Stimulated activated CD8-positive, alpha-beta memory T cell treated with anti-CD3 and anti-CD28 coated beads, Interleukin-12 subunit alpha, Interleukin-12 subunit beta, amount 100 ng/mL, for 24 hours (primary cell): ENCODE measurements around the gene DNAJC1.

Experiments
- DNase-seq: peaks from one replicate; pipeline ENCODE4 v3.0.0-alpha.2; 2020; ENCODE audit errors: extremely low read depth

Gene DNAJC1

GRCh38 chr10:22010539-22010938 is 7.0 kb upstream of the DNAJC1 start:
- no peak for DNase-seq

GRCh38 chr10:22006379-22006884 is 2.9 kb upstream of the DNAJC1 start:
- DNase-seq = no peak

GRCh38 chr10:22005763-22006162 is 2.2 kb upstream of the DNAJC1 start:
- DNase-seq = no peak

- no peak for DNase-seq
Measured at GRCh38 chr10:22003964-22004281, 393 bp upstream of the DNAJC1 start.

- DNase-seq = peak; percentile 5
Measured at GRCh38 chr10:22002591-22003176, 846 bp downstream of the DNAJC1 start.

GRCh38 chr10:21995557-21995956 is 8.0 kb downstream of the DNAJC1 start:
- no peak for DNase-seq

- DNase-seq = no peak
Measured at GRCh38 chr10:21993360-21994001, 10.0 kb downstream of the DNAJC1 start.

GRCh38 chr10:21991785-21992184 is 11.7 kb downstream of the DNAJC1 start:
- no peak for DNase-seq

GRCh38 chr10:21990449-21990848 is 13.1 kb downstream of the DNAJC1 start:
- no peak for DNase-seq

GRCh38 chr10:21989453-21990154 is 13.9 kb downstream of the DNAJC1 start:
- no peak for DNase-seq

- DNase-seq = no peak
Measured at GRCh38 chr10:21985541-21985940, 18.0 kb downstream of the DNAJC1 start.

GRCh38 chr10:21981118-21981517 is 22.4 kb downstream of the DNAJC1 start:
- no peak for DNase-seq

- no peak for DNase-seq
Measured at GRCh38 chr10:21980691-21981090, 22.8 kb downstream of the DNAJC1 start.

- no peak for DNase-seq
Measured at GRCh38 chr10:21978191-21978862, 25.2 kb downstream of the DNAJC1 start.

GRCh38 chr10:21976739-21977138 is 26.8 kb downstream of the DNAJC1 start:
- DNase-seq = no peak

- no peak for DNase-seq
Measured at GRCh38 chr10:21976280-21976679, 27.2 kb downstream of the DNAJC1 start.

GRCh38 chr10:21975378-21975990 is 28.0 kb downstream of the DNAJC1 start:
- DNase-seq = no peak

GRCh38 chr10:21972584-21972983 is 30.9 kb downstream of the DNAJC1 start:
- DNase-seq = no peak

GRCh38 chr10:21969326-21970287 is 33.9 kb downstream of the DNAJC1 start:
- DNase-seq = no peak

- DNase-seq = no peak
Measured at GRCh38 chr10:21964983-21965665, 38.4 kb downstream of the DNAJC1 start.
